ENCODE results near the gene ASIC3.

ASIC3 gene

DNA sequence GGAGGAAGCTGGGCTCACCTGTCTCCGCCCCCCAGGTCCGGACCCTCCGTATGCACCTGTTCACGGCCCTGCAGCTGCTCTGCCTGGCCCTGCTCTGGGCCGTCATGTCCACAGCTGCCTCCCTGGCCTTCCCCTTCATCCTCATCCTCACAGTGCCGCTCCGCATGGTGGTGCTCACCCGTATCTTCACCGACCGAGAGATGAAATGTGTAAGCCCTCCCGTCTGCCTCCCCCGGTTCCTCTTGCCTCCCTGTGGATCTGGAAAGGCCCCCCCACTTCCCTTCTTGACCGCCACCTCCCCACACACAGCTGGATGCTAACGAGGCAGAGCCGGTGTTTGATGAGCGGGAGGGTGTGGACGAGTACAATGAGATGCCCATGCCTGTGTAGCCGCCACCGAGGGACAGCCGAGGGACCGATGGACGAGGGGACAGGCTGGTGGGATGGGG lies 27.7 kb downstream of the ASIC3 start:
- DNase-seq, result no peak

DNA sequence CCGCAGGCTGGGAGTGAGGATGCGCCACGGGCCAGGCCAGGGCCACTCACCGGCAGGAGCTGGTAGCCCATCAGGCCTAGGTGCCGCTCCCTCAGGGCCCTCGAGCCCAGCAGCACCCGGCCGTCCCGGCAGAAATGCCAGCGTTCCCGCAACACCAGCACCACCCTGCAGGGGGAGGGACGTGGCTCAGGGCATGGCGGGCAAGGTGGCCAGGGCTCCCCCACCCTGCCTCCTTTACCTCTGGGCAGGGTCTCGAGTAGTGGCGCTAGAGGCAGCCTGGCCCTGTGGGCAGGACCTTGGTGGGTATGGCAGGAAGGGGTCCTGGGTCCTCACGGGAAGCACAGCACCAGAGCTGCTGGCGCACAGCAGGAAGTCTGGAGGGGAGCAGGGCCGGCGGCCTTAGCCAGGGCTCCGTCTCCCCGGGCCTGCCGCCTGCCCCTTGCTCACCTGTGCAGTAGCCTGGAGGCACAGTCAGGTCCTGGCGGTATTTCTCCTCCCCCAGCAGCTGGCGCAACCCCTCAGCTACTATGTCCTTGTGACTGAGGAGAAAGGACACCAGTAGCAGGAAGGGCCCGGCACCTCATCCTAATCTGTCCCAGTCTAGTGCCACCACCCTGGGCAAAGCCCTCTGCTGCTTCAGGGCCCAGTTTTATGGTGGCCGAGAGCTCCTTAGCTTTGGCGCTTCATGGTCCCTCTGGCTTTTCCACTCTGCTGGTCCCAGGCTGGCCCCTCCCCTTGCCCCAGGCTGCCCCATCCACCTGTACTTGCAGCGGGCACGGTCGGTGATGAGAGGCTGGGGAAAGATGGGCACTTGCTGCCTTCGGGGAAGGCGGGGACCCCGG lies 28.8 kb downstream of the ASIC3 start:
- peak; percentile 18 for DNase-seq

DNA sequence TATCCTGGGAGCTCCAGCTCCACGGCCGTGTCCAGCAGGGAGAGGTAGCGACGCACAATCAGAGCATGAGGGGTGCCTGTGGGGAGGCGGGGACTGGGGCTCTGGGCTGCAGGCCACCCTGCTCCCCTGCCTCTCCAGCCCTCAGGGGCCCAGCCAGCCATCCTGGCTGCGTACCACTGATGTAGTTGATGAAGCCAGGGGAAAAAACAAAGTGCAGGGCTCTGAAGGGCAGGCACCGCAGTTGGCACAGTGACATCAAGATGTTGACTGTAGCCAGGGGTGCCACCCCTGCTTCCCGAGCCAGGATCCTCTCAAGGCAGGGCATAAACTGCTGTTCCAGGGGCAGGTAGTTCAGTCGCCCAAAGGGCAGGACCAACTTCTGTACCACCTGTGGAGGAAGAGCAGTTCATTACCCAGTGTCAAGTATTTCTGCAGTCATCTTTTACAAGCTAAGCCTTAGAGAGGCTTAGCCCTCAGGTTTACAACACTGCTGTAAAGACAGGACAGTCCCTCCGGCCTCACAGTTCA lies 29.4 kb downstream of the ASIC3 start:
- DNase-seq, result no peak

DNA sequence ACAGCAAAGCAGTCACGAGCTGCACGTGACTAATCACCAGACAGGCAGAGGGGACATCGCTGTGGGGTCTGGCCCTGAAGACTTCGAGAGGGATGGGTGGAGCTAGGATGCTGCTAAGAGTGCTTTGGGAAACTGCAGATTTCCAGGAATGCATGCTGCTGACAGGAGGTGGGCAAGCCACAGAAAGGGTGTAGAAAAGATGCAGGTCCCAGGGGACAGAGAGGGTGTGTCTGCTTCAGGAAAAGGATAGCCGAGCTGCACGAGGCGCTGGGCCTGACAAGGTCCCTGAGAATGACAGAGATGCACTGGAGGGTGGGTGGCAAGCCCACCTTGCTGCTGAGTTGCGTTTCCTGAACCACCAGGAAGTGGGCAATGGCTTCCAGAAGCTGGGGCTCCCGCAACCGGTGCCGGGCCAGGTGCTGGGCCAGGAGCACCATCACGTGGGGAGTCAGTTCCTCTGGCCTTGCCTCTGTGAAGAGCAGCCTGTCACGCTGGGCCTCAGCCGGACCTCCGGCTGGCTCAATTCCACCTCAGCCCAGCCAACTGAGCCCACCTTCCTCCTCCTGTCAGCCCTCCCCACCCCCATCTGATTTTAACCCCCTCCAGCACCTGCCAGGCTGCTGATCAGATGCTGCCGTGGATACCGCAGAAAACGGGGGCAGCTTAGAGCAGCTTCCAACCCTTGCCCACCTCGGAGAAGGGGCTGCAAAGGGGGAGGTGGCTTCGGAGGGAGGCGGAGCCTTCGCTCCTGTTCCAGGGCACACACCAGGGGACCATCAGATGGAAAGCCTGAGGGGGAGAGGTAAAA lies 30.1 kb downstream of the ASIC3 start:
- no peak for DNase-seq

DNA sequence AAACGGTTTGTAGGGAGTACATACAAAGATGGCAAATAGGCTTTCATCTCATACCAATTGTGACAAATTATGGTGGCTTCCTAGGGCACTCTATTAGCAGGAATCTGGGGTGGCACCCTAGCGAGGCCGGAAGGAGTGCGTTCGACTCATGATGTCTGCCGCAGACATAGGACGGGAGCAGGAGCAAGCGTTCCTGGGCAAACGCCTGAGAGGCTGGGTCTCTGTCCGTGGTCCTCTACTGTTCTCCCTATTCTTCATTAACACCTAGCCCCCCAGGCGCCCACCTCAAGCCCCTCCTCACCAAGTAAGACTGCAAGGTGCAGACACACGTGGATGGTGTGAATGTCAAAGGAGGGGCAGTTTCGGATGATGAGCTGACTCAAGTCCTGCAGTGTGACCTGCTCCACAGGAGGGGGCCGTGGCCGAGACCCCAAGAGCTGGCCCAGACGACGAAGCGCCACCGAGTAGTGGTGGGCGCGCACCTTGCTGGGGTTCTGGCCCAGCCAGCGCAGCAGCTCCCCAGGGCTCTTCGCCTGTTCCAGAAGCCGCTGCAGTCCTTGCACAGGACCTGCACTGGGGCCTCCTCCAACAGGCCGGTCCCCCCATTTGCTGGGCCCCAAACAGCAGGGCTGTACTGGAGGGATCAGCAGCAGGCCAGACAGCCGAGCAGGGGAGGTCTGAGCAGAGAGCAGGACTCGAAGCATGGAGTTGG lies 31.0 kb downstream of the ASIC3 start:
- no peak for DNase-seq

DNA sequence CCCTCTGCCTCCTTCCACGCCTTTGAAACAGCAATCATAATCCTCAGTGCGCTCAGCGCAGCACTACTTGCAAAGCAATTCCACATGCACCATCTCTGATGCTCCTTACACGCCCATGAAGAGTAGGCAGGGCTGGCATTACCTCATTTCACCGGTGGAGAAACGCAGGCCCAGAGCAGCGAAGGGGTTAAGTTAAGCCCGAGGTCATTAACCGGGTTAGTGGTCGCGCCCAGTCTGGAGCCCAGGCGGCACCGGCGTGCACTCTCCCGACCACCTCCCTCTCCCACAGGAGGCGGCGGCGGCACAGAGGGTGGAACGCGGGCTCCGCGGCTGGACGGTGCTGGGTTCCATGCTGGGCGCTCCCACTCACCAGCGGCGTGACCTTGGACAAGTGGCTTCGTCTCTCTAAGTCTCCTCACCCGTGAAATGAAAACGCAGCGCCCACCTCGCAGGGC lies 31.8 kb downstream of the ASIC3 start:
- no peak for DNase-seq

DNA sequence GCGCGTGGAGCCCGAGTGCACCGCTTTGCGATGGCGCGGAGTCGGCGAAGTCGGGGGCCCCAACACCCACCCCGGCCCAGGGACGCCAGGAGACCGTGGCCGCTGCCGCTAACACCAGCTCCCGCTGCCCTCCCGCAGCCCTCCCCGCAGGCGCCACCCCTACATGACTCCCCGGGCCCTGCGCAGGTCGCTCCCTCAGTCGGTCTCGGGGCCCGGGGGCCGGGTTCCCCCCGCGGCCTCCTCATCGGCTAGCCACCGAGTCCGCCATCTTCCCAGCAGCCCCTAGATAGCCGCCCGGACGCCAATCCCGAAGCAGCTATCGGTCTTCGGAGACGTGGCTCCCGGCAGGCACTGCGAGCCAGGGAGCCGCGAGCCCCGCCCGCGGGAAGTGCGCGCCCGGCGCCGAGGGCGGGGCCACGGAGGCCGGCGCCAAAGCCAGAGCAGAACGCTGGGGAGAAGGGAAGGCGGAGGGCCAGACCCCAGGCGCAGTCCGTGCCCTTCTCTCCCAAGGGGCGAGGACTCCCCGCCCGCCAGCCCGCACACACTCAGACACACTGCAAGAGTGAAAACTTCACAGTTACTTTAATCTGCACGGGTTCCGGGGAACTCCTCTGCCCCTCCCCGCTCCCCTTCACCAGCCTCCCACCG lies 32.3 kb downstream of the ASIC3 start, which contains the start of gene FASTK:
Gene FASTK, minus strand, starts transcription at position 288 of the 648 bp plus-strand sequence. Its CDS starts 43 bp downstream, at position 245.
- peak; percentile 91 for DNase-seq

DNA sequence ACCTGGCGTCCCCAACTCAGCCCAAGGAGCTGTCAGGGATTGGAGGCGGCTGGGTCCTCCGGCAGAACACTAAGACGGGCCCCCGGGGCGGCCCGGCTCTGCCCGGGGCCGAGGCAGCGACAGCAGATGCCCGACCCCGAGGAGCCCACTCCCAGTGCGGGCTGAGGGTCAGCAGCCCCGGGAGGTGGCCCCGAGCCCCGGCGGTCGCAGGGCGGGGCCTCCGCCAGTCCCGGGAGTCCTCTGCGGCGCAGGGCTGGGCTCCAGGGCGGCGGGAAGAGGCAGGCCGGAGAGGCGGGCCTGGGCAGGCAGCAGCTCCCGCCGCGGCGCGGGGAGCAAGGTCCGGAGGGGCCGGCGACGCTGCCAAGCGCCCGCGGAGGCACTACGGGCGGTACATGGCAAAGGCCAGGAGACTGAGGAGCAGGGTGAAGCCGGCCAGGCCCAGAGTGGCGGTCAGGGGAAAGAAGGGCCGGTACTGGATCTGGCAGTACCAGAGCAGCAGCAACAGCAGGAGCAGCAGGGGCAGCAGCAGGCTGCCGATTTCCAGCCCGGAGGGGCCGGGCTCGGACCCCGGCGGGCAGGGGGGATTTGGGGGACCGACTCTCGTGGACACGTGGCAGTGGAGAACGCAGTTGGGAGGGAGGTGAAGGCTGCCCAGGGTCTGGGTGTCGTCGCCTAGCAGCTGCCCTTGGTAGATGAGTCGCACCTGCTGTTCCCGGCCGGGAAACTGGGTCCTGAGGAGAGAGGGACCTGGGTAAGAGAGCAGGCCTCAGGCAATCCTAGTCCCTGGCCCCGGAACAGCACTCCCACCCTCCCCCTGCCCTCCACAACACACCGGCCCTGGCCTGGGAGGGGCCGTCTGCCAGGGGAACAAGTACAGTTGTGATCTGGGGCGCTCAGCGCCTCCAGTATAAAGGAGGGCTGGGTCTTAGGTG lies 33.1 kb downstream of the ASIC3 start:
- no peak for DNase-seq

DNA sequence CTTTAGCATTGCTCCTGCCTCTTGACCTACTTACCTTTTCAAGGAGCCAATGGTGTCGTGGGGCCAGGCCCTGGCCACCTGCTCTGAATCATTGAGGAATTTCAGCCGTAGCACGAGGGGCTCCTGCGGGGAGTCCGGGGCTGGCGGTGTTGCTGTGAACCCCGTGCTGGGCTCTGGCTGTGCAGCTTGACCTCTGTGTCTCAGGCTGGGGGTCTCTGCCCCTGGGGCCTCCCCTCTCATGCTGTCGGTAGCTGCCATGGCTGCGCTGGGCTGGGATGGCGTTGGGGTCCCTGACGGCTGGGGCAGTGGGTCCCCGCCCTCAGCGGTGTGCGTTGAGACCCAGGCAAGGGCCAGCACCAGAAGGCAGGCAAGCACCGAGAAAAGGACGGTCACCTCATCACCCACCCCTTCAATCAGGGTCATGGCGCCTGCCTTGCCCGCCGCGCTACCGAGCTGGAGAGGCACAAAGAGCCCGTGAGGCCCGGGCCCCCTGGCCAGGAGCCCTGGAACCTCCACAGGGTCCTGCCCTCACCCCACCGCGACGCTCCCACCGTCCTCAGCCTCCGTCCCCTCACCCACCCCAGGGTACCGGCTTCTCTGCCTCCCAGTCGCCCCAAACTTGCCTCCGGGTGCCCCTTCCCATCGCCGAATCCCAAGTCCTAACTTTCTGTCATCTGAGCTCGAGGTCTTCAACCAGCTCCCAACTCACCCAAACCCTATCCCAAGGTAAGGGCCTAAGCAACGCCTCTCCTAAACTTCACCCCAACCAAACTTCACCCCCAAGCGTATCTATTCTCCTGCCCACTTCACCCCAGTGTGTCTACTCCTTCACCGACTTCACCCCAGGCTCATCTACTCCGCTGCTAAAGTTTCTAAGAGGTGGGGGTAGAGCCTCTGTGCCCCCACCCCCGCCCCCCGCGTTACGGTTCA lies 34.1 kb downstream of the ASIC3 start:
- DNase-seq, result no peak

DNA sequence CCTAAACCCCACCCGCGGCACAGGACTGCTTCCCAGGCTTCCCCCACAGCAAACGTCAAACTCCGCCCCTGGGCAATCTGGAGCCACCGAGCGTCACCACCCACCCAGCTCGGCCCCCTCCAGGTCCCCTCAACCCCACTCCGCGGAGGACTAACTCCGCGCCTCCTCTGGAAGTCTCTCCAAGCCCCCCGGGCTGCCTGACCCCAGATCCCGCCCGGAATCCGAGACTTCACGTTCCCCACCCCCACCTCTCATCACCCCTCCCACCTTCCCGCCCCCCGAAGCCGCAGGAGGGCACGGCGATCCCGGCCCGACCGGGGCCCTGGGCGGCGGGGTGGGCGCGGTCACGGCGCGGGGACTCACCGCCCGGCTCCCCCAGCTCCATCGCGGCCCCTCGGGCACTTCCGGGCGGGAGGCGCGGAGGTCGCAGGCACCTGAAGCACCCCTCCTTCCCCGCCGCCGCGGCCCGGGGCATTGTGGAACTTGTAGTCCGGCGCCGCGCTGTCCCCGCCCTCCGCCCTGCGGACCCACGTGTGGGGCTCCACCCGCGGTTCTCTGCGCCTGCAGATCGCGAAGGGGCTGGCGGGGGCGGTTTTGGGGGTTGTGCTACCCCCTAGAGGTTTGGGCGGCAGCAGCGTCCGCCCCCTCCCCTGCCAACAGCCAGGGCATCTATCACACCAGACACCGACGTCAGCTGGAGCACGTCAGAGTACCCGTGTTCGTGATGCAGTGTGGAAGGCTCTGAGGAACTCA lies 34.9 kb downstream of the ASIC3 start, which contains the start of gene TMUB1:
Gene TMUB1, minus strand, starts transcription at position 423 of the 753 bp plus-strand sequence. CDS start 930 bp downstream, outside the sequence.
- peak; percentile 85 for DNase-seq

DNA sequence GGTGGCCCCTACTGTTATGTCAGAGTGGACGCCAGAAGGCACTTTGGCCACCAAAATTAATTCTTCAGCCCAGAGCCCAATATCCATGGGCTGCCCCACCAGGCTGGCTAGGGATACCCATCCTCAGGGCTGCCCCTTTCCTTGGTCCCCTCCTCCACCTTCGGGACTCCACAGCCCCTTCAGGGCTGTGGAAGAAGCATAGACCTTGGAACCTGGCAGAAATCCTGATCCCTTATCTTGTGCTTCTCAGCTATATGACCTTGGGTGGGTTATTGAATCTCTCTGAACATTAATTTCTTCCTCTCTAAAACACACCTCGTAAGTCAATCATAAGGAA lies 35.5 kb downstream of the ASIC3 start:
- no peak for DNase-seq

DNA sequence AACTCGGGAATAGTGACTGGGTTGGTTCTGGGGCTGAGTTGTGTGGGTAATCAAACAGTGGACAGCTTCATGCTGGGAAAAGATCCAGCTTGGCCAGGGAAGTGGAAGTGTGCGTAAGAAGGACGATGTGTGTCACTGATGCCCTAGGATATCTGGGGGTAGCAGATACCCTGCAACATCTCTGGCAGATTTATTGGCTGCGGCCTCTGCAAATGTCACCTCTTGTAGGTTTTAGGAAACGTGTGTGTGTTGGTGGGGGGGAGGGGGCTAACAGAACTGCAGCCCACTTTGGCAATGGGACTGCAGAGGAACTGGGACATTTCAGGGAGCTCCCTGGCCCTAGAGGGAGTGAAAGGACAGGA lies 37.0 kb downstream of the ASIC3 start:
- DNase-seq, result no peak

DNA sequence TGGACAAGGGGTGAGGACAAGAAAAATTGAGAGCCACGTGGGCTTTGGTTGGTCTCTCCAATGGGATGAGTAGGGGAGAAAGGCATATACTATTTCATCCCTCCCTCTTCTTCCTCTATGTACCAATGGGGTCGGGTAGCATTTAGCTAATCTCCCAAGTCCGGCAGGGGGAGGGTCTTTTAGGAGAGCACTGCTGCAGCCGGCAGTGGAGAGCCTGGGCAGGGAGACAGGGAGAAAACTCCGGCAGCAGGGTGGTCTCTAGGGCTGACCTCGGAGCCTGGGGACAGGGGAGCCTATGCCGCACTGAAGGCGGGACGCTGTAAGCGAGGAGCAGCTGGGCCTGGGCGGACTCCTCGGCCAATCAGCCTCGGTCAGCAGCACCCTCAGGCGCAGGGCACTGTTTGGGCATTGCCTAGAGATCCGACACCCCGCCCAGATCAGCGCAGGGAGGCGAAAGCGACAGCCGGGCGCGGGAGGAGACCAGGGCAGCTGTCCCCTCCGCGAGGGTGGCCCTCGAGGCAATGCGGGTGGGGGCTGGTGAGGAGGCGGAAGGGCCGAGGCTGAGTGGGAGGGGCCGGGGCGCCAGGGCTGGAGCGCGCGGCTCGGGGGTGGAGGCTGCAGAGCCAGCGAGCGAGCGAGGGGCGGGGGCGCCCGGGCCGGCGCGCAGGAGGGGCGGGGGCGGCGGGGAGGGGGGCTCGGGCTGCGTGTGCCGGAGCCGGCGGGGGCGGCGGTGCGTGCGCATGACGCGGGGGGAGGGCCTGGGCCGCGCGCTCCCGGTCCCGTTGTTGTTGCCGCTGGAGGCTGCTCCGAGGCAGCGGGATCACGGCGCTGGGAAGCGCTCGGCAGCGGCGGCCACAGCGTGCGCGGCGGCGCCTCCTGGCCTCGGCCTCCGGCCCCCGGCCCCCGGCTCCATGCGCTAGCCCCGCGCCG lies 37.6 kb downstream of the ASIC3 start, which contains the start of gene AGAP3:
Gene AGAP3, plus strand, starts transcription at position 785 of the 930 bp plus-strand sequence. CDS start 267 bp downstream, outside the sequence.
- DNase-seq, result peak; percentile 67

DNA sequence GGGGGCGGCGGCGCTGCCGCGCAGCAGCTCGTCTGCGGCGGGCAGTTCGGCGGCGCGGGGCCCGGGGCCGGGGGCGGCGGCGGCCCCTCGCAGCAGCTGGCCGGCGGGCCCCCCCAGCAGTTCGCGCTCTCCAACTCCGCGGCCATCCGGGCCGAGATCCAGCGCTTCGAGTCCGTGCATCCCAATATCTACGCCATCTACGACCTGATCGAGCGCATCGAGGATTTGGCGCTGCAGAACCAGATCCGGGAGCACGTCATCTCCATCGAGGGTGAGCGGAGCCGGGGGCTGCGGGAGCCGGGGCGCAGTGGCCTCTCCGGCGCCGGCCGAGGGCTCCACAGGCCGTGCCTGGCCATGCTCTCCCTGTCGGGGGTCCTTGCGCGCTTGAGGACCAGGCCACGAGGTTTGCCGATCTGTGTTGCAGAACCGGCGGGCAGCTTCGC lies 38.5 kb downstream of the ASIC3 start:
- peak; percentile 38 for DNase-seq

DNA sequence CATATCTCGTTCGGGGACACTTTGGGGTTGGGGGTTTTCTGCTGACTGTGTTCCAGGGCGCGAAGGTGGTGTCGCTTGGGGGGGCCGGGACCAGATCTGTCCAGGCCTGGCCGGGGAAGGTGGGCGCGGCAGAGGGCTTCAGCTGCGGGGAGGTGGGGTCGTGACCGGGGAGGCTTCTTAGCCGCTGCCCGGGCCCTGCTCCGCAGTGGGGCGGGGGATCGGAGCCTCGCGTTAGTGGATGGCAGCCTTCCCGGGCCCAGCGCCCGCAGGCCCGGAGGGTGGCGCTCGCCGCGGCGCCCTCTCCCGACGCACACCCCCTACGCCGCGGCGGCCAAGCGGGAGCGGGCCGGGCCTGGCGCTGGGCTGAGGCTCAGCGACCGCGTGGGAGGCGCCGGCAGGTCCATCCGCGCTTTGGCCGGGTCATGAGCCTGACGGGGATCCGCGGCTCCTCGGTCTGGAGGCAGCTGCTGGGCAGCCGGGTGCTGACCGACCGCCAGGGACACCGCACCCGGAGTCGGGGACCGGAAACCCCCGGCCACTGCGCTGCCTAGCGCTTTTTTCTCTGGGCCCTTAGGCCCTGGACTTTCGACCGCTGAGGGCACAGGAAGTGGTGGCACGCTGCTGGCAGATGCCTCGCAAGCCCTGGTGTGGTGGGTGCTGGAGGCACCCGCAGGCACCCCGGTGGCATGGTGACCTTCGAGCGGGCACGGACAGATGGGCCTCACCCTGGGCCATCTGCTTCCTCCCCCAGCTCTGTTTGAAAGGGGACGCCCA lies 39.1 kb downstream of the ASIC3 start:
- DNase-seq, result peak; percentile 23

DNA sequence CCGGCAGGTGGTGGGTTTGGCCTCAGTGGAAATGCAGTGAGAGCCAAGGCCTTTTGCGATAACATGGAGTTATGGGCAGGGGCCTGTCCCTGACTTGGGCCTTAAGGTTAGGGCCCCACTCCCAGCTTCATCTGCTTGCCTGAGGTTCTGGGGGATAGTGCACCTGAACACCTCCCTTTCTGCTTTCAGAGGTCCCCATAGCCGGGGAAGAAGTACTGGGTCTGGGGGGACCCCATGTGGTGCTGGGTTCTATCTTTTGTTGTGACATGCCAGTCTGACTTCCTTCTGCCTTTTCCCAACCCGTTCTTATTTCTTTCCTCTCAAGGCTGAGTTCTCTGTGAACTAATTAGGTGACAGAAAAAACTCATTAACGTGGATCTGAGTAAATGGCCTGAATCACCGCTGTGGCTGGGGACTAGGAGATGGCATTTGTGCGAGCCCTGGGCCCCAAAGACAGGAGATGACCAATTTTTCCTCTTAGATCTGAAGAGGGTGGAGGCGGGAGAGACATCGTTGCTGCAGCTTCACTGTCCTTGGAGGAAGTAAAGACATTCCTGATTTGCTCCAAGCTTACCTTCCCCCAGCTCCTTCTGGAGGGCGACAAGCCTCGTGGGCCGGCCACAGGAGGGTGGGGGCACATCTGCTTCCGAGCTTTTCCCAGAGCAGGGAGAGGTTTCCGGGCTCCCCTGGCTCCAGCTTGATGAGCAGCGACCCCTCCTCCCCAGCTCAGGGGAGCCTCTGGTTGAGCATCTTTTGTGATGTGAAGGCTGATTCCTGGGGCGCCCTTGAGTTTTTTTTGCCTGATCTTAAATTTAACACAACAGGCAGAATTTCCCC lies 39.9 kb downstream of the ASIC3 start:
- no peak for DNase-seq

All from activated naive CD4-positive, alpha-beta T cell treated with Interleukin-2 at 50 U/mL for 16 hours (primary cell).